HepG2 (cell line): ENCODE results near the gene HSDL1. TPM values are rescaled to one million over a fixed set of nuclear protein-coding genes. Genes with fewer than 3 reads are reported as not detected.

ENCODE experiments used
- AKAP8 ChIP-seq: sonication (generic); formaldehyde crosslinking; IDR thresholded peaks from 2 replicates; pipeline ENCODE4 v1.5.1; 2020; ENCODE audit warnings: mild to moderate bottlenecking, missing genetic modification reagents
- CBX1 ChIP-seq: IDR thresholded peaks from one replicate; pipeline ENCODE4 v1.6.1; 2016; ENCODE audit warnings: antibody characterized with exemption, low read depth
- CHCHD3 ChIP-seq: sonication (generic); formaldehyde crosslinking; IDR thresholded peaks from 2 replicates; pipeline ENCODE4 v1.8.0; 2022; ENCODE audit warnings: mild to moderate bottlenecking, missing genetic modification reagents, moderate library complexity
- FOXO1 ChIP-seq: sonication (generic); formaldehyde crosslinking; IDR thresholded peaks from 2 replicates; pipeline ENCODE4 v1.4.0; 2020; ENCODE audit warnings: missing genetic modification reagents
- HOXA7 ChIP-seq: sonication (generic); formaldehyde crosslinking; IDR thresholded peaks from 2 replicates; pipeline ENCODE4 v1.8.1; 2022; ENCODE audit warnings: mild to moderate bottlenecking, missing genetic modification reagents, moderate library complexity
- KAT8 ChIP-seq: IDR thresholded peaks from 2 replicates; pipeline ENCODE4 v1.6.1; 2016; ENCODE audit warnings: missing genetic modification reagents, missing compliant biosample characterization
- NFE2L1 ChIP-seq: sonication (generic); formaldehyde crosslinking; IDR thresholded peaks from 2 replicates; pipeline ENCODE4 v1.4.0; 2020; ENCODE audit warnings: missing genetic modification reagents, mild to moderate bottlenecking, borderline replicate concordance
- PAWR ChIP-seq: sonication (generic); formaldehyde crosslinking; IDR thresholded peaks from 2 replicates; pipeline ENCODE4 v1.4.0; 2020; ENCODE audit warnings: missing genetic modification reagents, mild to moderate bottlenecking, borderline replicate concordance
- RARA ChIP-seq: IDR thresholded peaks from 2 replicates; pipeline ENCODE4 v1.6.1; 2016; ENCODE audit warnings: missing genetic modification reagents, missing compliant biosample characterization
- SATB2 ChIP-seq: sonication (generic); formaldehyde crosslinking; IDR thresholded peaks from 2 replicates; pipeline ENCODE4 v1.5.0; 2020; ENCODE audit warnings: missing genetic modification reagents
- TARDBP ChIP-seq: sonication (generic); formaldehyde crosslinking; IDR thresholded peaks from 2 replicates; pipeline ENCODE4 v1.8.0; 2022; ENCODE audit warnings: mild to moderate bottlenecking, missing genetic modification reagents
- TBL1XR1 ChIP-seq: fragments of 150-350 bp; IDR thresholded peaks from 2 replicates; pipeline ENCODE4 v1.6.1; 2014; ENCODE audit warnings: borderline replicate concordance, low read length; ENCODE audit not compliant: partially characterized antibody
- U2AF2 ChIP-seq: fragments of 200-400 bp; formaldehyde crosslinking; IDR thresholded peaks from 2 replicates; pipeline ENCODE4 v1.6.1; 2017; ENCODE audit warnings: low read depth, mild to moderate bottlenecking, low read length
- ZFYVE20 ChIP-seq: sonication (generic); formaldehyde crosslinking; IDR thresholded peaks from 2 replicates; pipeline ENCODE4 v1.8.0; 2023; ENCODE audit warnings: low read depth, mild to moderate bottlenecking, moderate library complexity, missing genetic modification reagents, borderline replicate concordance
- ZNF329 ChIP-seq: sonication (generic); formaldehyde crosslinking; IDR thresholded peaks from 2 replicates; pipeline ENCODE4 v1.9.0; 2021; ENCODE audit warnings: low read depth, mild to moderate bottlenecking, missing genetic modification reagents
- ZNF354B ChIP-seq: sonication (generic); formaldehyde crosslinking; IDR thresholded peaks from 2 replicates; pipeline ENCODE4 v1.8.0; 2022; ENCODE audit warnings: mild to moderate bottlenecking, missing genetic modification reagents
- ZNF44 ChIP-seq: sonication (generic); formaldehyde crosslinking; IDR thresholded peaks from 2 replicates; pipeline ENCODE4 v1.5.1; 2020; ENCODE audit warnings: mild to moderate bottlenecking, missing genetic modification reagents
- ZNF446 ChIP-seq: sonication (generic); formaldehyde crosslinking; IDR thresholded peaks from 2 replicates; pipeline ENCODE4 v1.5.0; 2020; ENCODE audit warnings: mild to moderate bottlenecking, missing genetic modification reagents
- ZNF569 ChIP-seq: sonication (generic); formaldehyde crosslinking; IDR thresholded peaks from 2 replicates; pipeline ENCODE4 v1.5.0; 2020; ENCODE audit warnings: mild to moderate bottlenecking, missing genetic modification reagents, moderate library complexity, borderline replicate concordance
- ZNF672 ChIP-seq: sonication (generic); formaldehyde crosslinking; IDR thresholded peaks from 2 replicates; pipeline ENCODE4 v1.8.1; 2022; ENCODE audit warnings: missing genetic modification reagents
- polyA plus RNA-seq, 8 experiments: library from polyadenylated mRNA; depleted of rRNA in 3 of 8; stranded (reverse) in 7 of 8; unstranded in 1 of 8; fragments of >200 nt; fragmentation: Illumina TruSeq in 4 of 8; extraction: Trizol in 4 of 8; gene quantifications; 2 replicates each; pipeline versions ENCODE4 v1.2.1 to v1.2.3, GENCODE V29; 2011 to 2016; ENCODE audit warnings: low read depth in 4 of 8, missing spikeins in 1 of 8, mixed read lengths in 1 of 8; ENCODE audit not compliant: insufficient read depth in 1 of 8
- total RNA-seq, 5 experiments: library from RNA; depleted of rRNA; stranded (reverse); fragments of >200 nt; fragmentation: Illumina TruSeq; extraction: Trizol; gene quantifications; 2 replicates each; pipeline ENCODE4 v1.2.3, GENCODE V29; 2016; ENCODE audit warnings: low read depth in 1 of 5
- TF ChIP-seq, protein P1 (sequence below): IDR thresholded peaks from 2 replicates; pipeline ENCODE4 v1.6.1; 2012; ENCODE audit warnings: low read length, improper control_type of control experiment
- TF ChIP-seq, protein P2 (sequence below): sonication (generic); formaldehyde crosslinking; IDR thresholded peaks from 2 replicates; pipeline ENCODE4 v1.5.0; 2020; ENCODE audit warnings: missing genetic modification reagents
- TF ChIP-seq, protein P3 (sequence below): sonication (generic); formaldehyde crosslinking; IDR thresholded peaks from 2 replicates; pipeline ENCODE4 v1.4.0; 2020; ENCODE audit warnings: missing genetic modification reagents, borderline replicate concordance
- TF ChIP-seq, protein P4 (sequence below): IDR thresholded peaks from 2 replicates; pipeline ENCODE4 v1.6.1; 2016; ENCODE audit warnings: low read depth, control low read depth

The HSDL1 gene
- total and polyA plus RNA-seq, 2 of the 13 experiments (the other 11 are each of a cell fraction or from before 2014, with no cell fraction given), result 49.2 to 49.7 TPM

DNA sequence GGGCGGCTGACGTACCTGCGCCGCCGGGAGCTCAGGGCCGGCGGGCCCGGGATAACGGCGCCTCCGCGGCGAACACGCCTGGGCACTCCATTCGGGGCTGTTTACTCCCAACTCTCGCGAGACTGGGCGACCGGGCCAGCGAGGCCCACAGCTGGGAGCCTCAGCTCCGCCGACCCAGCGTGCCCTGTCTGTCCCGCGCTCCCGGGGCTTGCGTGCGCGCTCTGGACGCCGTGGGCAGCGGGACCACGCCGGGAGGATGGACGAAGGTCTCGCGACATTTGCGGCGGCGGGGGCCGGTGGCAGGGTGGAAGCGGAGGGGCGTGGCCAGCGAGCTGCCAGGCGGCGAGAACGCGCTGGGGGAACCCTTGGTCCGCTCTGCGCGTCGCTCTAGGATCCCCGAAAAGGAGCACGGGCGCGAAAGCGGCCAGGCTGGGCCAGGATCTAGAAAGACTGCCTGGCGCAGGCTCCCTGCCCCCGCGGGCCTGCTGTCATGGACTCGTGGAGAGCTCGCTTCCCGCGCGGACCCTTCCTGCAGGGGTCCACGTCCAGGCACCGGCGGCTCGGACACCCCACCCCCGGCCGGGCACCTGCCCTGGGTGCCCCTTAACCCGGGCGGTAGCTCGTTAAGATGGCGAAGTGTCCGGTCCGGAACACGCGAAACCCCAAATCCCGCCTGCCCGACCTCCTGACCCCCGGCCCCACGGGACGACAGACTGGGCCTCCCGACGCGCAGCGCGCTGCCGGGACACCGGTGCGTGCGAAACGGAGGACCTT, 28.1 kb downstream of the HSDL1 start, which contains the start of gene MBTPS1 (continued):
- TF ChIP-seq, protein P1, sequence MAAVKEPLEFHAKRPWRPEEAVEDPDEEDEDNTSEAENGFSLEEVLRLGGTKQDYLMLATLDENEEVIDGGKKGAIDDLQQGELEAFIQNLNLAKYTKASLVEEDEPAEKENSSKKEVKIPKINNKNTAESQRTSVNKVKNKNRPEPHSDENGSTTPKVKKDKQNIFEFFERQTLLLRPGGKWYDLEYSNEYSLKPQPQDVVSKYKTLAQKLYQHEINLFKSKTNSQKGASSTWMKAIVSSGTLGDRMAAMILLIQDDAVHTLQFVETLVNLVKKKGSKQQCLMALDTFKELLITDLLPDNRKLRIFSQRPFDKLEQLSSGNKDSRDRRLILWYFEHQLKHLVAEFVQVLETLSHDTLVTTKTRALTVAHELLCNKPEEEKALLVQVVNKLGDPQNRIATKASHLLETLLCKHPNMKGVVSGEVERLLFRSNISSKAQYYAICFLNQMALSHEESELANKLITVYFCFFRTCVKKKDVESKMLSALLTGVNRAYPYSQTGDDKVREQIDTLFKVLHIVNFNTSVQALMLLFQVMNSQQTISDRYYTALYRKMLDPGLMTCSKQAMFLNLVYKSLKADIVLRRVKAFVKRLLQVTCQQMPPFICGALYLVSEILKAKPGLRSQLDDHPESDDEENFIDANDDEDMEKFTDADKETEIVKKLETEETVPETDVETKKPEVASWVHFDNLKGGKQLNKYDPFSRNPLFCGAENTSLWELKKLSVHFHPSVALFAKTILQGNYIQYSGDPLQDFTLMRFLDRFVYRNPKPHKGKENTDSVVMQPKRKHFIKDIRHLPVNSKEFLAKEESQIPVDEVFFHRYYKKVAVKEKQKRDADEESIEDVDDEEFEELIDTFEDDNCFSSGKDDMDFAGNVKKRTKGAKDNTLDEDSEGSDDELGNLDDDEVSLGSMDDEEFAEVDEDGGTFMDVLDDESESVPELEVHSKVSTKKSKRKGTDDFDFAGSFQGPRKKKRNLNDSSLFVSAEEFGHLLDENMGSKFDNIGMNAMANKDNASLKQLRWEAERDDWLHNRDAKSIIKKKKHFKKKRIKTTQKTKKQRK, result no peak
- TF ChIP-seq ZFYVE20 (CRISPR knock-in tag) (no peak), HOXA7 (CRISPR knock-in tag) (no peak), CHCHD3 (CRISPR knock-in tag) (no peak), U2AF2 (peak; percentile 79; the same call in 1 of the 2 replicates), KAT8 (CRISPR knock-in tag) (peak; percentile 93), TARDBP (CRISPR knock-in tag) (peak; percentile 77; the same call in 1 of the 2 replicates), RARA (CRISPR knock-in tag) (no peak; the same call in 1 of the 2 replicates), ZNF446 (CRISPR knock-in tag) (peak; percentile 93; the same call in 1 of the 2 replicates), CBX1 (no peak), ZNF354B (CRISPR knock-in tag) (0 out of 2 replicates have a peak, but pooled peaks have one; percentile 26), FOXO1 (CRISPR knock-in tag) (peak; percentile 92), AKAP8 (no peak), PAWR (no peak), NFE2L1 (CRISPR knock-in tag) (peak; percentile 82; the same call in 1 of the 2 replicates), TBL1XR1 (no peak), ZNF44 (CRISPR knock-in tag) (peak; percentile 95; the same call in 1 of the 2 replicates), ZNF672 (no peak), ZNF569 (CRISPR knock-in tag) (no peak), SATB2 (CRISPR knock-in tag) (no peak), ZNF329 (peak; percentile 82)
- TF ChIP-seq, protein P2, sequence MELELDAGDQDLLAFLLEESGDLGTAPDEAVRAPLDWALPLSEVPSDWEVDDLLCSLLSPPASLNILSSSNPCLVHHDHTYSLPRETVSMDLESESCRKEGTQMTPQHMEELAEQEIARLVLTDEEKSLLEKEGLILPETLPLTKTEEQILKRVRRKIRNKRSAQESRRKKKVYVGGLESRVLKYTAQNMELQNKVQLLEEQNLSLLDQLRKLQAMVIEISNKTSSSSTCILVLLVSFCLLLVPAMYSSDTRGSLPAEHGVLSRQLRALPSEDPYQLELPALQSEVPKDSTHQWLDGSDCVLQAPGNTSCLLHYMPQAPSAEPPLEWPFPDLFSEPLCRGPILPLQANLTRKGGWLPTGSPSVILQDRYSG (CRISPR knock-in tag), result peak; percentile 59; the same call in 1 of the 2 replicates
- TF ChIP-seq, protein P3, sequence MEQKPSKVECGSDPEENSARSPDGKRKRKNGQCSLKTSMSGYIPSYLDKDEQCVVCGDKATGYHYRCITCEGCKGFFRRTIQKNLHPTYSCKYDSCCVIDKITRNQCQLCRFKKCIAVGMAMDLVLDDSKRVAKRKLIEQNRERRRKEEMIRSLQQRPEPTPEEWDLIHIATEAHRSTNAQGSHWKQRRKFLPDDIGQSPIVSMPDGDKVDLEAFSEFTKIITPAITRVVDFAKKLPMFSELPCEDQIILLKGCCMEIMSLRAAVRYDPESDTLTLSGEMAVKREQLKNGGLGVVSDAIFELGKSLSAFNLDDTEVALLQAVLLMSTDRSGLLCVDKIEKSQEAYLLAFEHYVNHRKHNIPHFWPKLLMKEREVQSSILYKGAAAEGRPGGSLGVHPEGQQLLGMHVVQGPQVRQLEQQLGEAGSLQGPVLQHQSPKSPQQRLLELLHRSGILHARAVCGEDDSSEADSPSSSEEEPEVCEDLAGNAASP (CRISPR knock-in tag), result peak; percentile 87
- TF ChIP-seq, protein P4, sequence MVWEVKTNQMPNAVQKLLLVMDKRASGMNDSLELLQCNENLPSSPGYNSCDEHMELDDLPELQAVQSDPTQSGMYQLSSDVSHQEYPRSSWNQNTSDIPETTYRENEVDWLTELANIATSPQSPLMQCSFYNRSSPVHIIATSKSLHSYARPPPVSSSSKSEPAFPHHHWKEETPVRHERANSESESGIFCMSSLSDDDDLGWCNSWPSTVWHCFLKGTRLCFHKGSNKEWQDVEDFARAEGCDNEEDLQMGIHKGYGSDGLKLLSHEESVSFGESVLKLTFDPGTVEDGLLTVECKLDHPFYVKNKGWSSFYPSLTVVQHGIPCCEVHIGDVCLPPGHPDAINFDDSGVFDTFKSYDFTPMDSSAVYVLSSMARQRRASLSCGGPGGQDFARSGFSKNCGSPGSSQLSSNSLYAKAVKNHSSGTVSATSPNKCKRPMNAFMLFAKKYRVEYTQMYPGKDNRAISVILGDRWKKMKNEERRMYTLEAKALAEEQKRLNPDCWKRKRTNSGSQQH, result peak; percentile 58
